HG03108 (cell line): ENCODE measurements around the gene EMCN.
"Not testable (repeated sequence)": the region's sequence is repeated elsewhere in the genome, so short reads cannot be mapped to it uniquely, and the experiment has no call there.

Experiments used
- ATAC-seq: cut with Tn5 transposase; IDR thresholded peaks from one replicate; pipeline ENCODE4 v1.9.1; 2021; ENCODE audit warnings: moderate library complexity; ENCODE audit not compliant: unreplicated experiment

The EMCN gene

GRCh38 chr4:100517864-100518341 is at the start of gene EMCN:
EMCN (minus strand) TSS chr4:100518022; CDS start chr4:100517914, 108 bp downstream.
- no peak for ATAC-seq

DNA sequence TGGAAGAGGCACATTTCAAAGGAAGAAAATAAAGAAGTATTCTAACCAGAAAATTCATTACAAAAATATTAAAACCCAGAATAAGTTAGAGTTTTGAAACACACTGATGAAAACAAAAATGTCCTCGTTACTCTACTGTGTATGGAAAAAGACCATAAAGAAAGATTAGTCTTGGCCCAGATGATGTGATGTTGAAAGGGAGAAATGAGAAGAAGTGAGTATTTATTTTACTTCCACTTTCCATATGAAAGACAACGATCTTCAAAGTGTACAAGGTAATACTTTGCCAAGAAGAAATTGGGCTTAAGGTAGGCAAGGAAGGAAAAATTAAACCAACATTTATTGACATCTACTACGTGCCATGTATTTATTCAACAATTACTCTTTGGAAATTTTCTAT is 48.6 kb upstream of the EMCN start:
- no peak for ATAC-seq

- no peak for ATAC-seq
These were observed 39.5 kb upstream of the EMCN start for GRCh38 chr4:100557306-100557705.

DNA sequence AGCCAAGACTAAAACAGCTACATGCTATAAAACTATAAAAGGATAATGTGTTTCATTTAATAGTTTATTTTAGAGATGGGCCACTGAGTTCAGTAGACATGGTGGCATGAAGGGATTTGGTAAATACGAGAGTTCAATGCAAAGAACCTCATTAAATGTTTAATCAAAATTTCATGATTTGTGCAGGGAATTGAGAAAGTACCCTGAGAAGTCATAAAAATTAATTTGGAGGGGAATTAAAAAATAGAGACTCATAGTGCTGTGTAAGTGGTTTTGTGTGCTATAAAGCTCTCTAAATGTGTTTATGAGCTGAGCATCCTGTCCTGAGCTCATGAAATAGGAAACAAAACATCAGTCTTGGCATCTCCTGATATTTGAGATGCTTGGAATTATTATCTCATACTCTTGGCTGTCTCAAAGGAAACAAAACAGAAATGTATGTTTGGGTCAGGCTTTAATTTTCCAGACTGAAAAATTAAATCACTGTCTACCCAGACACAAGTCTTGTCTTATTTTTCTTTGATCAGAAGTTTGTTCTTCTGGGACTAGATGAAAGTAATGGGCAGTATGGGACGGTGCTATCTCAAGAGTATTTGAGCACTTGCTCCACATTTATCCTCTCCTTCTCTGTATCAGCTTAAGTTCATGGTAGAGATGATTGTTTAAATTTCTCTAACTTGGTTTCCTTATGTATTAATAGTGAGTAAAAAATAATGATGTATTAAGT is 38.0 kb upstream of the EMCN start:
- no peak for ATAC-seq

DNA sequence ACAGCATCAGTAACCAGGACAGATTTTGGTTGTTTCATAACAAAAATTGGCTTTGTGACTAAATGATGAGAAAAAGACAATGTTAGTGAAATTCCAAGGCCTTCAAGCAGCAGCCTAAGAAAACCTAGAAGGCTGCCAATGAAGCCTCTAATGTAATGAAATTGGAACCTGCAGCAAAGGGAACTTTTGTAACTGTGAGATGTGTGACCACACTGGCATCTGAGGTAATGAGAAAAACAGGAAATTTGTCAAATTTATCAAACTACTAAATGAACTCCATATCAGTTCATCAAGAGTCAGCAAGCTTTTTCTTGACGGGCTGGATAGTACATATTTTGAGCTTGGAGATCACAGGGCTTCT is 30.4 kb upstream of the EMCN start:
- no peak for ATAC-seq

- no peak for ATAC-seq
These were observed 29.8 kb upstream of the EMCN start for GRCh38 chr4:100547541-100548199.

GRCh38 chr4:100545427-100545826 is 27.6 kb upstream of the EMCN start:
- ATAC-seq: no peak

DNA sequence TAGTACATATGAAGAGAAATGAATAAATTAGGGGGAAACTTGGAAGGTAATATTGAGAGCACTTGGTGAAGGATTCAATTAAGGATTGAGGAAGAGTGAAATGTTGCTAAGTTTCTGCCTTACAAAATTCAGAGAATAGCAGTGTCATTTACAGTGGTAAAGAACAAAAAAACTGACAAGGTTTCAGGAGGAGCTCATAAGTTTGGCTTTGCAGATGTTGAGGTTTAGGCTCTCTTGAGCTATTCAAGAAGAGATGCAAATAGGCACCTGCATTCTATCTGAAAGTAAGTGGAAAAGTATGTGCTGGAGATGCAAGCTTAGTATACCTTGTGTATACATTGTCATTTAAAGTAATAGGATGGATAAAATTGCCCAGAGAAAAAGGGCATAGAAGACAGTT is 22.3 kb upstream of the EMCN start:
- no peak for ATAC-seq

DNA sequence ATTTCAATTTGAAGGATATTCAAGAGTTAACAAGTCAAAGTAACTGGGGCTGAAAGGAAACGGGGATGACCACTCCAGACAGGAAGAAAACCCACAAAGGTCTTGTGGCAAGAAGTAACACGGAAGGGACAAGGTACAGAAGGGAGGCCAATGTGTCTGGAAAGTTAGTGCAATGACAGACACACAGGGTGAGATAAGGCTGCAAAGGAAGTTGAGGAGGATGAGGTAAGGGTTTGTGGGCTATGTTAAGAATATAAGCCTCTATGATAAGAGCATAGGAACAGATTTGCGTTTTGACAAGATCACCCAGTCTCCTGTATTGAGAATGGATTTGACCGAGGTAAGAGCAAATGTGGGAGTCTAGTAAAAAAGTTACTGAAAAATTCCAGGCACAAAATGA is 21.9 kb upstream of the EMCN start:
- no peak for ATAC-seq

- no peak for ATAC-seq
These were observed 15.9 kb upstream of the EMCN start for GRCh38 chr4:100533741-100534140.

DNA sequence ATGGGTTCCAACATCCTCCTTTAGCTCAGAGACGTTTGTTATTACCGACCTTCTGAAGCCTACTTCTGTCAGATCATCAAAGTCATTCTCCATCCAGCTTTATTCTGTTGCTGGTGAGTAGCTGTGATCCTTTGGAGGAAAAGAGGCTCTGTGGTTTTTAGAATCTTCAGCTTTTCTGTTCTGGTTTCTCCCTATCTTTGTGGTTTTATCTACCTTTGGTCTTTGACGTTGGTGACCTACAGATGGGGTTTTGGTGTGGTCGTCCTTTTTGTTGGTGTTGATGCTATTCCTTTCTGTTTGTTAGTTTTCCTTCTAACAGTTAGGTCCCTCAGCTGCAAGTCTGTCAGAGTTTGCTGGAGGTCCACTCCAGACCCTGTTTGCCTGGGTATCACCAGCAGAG is 12.3 kb upstream of the EMCN start:
- not testable (repeated sequence) for ATAC-seq

- no peak for ATAC-seq
These were observed 7.9 kb upstream of the EMCN start for GRCh38 chr4:100525686-100526085.

DNA sequence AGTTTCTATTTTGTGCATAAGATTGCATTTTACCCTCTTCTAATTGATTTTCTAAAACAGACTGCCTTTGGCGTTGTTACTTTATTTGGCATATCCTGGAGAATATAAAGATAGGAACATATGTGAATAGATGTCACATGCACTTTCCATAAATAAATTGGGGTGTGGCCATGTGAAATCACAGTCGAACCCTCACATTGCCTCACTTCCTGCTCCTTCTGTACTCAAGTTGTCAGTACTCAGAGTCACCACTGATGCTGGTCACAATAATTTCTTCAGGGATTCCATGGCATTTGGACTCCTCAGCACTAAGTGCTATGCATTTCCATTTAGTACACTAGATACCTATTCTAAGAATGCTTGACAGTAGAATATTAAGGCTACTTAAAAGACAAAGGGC is 1.4 kb upstream of the EMCN start:
- ATAC-seq: no peak

- no peak for ATAC-seq
These were observed 1.6 kb downstream of the EMCN start for GRCh38 chr4:100516225-100516624.

GRCh38 chr4:100511896-100512295 is 5.9 kb downstream of the EMCN start:
- no peak for ATAC-seq

DNA sequence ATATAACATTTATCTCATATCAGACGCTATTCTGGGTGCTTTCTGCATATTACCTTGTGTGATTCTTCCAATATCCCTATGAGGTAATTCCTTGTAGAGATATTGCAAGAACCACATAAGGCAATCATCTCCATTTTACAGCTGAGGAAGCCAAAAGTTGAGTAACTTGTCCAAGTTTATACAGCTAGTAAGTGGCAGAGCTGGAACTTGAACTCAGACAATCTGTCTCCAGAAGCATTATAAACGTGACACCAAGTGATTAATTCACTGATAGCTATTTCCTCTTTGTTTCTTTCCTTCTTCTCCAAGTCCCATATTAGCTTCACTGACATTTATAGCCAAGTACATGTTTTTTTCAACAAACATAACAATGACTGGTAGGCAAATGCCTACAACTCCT is 7.3 kb downstream of the EMCN start:
- ATAC-seq: no peak

DNA sequence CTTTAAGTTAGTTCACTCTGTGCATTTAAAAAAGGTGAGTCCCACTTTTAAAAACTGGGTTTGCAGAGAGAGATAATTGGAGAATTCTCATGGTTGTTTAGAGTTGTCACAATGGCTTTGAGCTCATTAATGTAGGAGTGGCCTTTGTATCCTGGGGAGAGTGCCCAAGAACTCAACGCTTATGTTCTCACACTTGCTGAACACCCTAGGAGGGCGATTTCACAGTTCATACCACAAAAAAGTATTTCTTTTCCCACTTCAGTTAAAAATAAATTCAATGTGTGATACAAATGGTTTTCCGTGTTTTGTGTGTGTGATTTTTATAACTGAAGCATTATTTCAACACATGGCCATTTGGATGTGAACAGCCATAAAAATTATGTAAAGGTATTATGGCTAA is 8.4 kb downstream of the EMCN start:
- no peak for ATAC-seq

- no peak for ATAC-seq
These were observed 9.1 kb downstream of the EMCN start for GRCh38 chr4:100508691-100509090.

- ATAC-seq: no peak
These were observed 13.5 kb downstream of the EMCN start for GRCh38 chr4:100504086-100504874.

DNA sequence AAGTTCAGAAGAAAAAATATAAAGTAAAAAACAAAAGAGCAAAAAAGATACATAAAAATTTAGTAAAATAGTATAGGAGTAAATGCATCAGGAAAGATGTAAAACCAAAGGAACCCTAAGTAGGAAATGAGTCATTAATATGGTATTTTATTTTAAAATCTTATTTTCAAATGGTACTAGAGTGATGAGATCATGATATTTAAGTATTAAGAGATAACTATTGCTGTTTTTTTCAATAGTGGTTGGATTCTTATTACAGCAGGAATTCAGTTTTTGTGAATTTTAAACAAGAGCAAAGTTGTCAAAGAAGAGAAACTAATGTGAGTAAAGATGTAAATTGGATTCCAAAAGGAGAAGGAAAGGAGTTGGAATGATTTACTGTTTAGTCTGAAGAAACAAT is 20.0 kb downstream of the EMCN start:
- ATAC-seq: no peak

- no peak for ATAC-seq
These were observed 22.7 kb downstream of the EMCN start for GRCh38 chr4:100495074-100495473.

DNA sequence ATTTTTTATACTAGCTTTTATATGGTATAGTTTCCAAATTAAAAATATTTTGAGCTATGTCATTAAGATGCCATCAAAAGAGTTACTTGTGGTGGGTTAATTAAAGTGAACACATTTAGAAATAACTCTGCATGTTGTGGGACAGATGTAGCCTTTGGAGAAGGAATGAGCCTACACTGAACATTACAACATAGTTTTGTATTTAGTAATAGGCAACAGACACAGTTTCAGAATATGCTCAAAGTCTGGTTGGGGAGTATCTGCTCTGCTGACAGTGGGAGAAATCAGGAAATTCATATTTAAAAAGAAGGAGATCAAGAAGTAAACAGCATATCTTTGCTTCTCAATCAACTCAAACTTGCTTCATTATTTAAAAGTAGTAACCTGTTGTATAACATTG is 23.7 kb downstream of the EMCN start:
- ATAC-seq: no peak
